Measurements from ENCODE around the gene SCN8A. TPM values are rescaled to one million over a fixed set of nuclear protein-coding genes. Genes with fewer than 3 reads are reported as not detected.
A peak's percentile ranks its signal among the peaks of the same experiment; 100 is the strongest.

The SCN8A gene
- total RNA-seq, 1 donor from 2014 or later = 2.7 TPM

DNA sequence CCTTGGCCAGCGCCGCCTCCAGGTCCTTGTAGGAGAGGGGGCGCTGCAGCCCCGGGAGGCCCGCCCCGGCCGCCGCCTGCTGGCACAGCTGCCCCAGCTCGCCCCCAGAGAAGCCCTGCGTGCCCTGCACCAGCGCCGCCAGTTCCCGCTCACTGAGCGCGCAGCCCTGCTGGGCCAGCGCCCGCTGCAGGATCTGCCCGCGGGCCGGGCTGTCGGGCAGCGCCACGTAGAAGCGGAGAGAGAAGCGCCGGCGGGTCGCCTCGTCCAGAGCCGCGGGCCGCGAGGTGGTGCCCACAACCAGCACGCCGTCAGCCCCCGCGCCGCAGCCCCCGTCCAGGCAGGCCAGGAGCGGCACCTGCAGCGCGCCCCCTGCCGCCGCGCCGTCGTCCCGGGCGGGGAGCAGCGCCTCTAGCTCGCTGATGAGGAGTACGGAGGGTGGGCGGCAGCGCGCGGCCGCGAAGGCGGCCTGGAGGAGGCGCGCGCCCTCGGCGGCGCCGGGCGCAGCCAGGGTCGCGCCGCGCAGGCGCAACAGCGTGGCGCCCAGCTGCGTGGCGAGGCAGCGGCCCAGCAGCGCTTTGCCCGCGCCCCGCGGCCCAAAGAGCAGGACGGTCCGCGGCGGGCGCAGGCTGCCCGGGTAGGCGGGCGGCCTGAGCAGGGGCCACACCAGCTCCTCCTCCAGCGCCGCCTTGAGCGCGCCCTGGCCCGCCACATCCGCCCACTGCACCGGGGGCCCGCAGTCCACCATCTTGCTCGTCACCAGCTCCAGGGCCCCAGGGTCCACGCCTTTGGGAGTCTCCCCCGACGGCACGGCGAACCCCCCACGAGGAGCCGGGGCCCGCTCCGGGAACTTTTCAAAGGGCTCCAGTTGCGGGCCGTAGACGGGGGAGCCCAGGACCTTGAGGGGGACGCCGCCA, 229.8 kb downstream of the SCN8A start:
- H3K9me3 Mint-ChIP-seq = no peaks in the 10 kb centered on the region
- peaks cover 3% of the 10 kb centered on the region for H3K27me3 Mint-ChIP-seq (ENCODE audit: low read depth)
- peak overlapping the region; percentile 43 for H3K4me3 Mint-ChIP-seq
- TF ChIP-seq, protein P1, sequence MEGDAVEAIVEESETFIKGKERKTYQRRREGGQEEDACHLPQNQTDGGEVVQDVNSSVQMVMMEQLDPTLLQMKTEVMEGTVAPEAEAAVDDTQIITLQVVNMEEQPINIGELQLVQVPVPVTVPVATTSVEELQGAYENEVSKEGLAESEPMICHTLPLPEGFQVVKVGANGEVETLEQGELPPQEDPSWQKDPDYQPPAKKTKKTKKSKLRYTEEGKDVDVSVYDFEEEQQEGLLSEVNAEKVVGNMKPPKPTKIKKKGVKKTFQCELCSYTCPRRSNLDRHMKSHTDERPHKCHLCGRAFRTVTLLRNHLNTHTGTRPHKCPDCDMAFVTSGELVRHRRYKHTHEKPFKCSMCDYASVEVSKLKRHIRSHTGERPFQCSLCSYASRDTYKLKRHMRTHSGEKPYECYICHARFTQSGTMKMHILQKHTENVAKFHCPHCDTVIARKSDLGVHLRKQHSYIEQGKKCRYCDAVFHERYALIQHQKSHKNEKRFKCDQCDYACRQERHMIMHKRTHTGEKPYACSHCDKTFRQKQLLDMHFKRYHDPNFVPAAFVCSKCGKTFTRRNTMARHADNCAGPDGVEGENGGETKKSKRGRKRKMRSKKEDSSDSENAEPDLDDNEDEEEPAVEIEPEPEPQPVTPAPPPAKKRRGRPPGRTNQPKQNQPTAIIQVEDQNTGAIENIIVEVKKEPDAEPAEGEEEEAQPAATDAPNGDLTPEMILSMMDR (IDR thresholded peaks at IDR 0.05; ENCODE audit: unreplicated experiment) = no peak
- peaks cover 21% of the 10 kb centered on the region for H3K4me1 Mint-ChIP-seq
- no peak overlapping the region for H3K27ac Mint-ChIP-seq
- no peaks in the 10 kb centered on the region for H3K36me3 Mint-ChIP-seq
- DNase-seq (ENCODE audit: low spot score in 2 of 2, unreplicated experiment in 2 of 2) = peak; percentile 66 to 81

- Mint-ChIP-seq H3K36me3 (no peaks in the 10 kb centered on the region), H3K27ac (no peak overlapping the region), H3K9me3 (no peaks in the 10 kb centered on the region), H3K4me3 (peak overlapping the region; percentile 65), H3K4me1 (peaks cover 21% of the 10 kb centered on the region), H3K27me3 (ENCODE audit: low read depth) (no peaks in the 10 kb centered on the region)
- TF ChIP-seq, protein P1 (IDR thresholded peaks at IDR 0.05; ENCODE audit: unreplicated experiment) = no peak
- no peak for DNase-seq (ENCODE audit: low spot score in 2 of 2, unreplicated experiment in 2 of 2)
Observed at GRCh38 chr12:51821440-51822260, 230.6 kb downstream of the SCN8A start.

GRCh38 chr12:51822261-51822616, 231.2 kb downstream of the SCN8A start:
- H3K36me3 Mint-ChIP-seq = no peaks in the 10 kb centered on the region
- TF ChIP-seq, protein P1 (IDR thresholded peaks at IDR 0.05; ENCODE audit: unreplicated experiment) = no peak
- no peaks in the 10 kb centered on the region for H3K9me3 Mint-ChIP-seq
- peak overlapping the region; percentile 65 for H3K4me3 Mint-ChIP-seq
- no peak for DNase-seq (ENCODE audit: low spot score in 2 of 2, unreplicated experiment in 2 of 2)
- no peaks in the 10 kb centered on the region for H3K27me3 Mint-ChIP-seq (ENCODE audit: low read depth)
- H3K27ac Mint-ChIP-seq = no peak overlapping the region
- peaks cover 19% of the 10 kb centered on the region for H3K4me1 Mint-ChIP-seq

- H3K27me3 Mint-ChIP-seq (ENCODE audit: low read depth) = no peaks in the 10 kb centered on the region
- no peaks in the 10 kb centered on the region for H3K9me3 Mint-ChIP-seq
- H3K36me3 Mint-ChIP-seq = no peaks in the 10 kb centered on the region
- TF ChIP-seq, protein P1 (IDR thresholded peaks at IDR 0.05; ENCODE audit: unreplicated experiment) = no peak
- H3K4me3 Mint-ChIP-seq = peak overlapping the region; percentile 65
- no peak for DNase-seq (ENCODE audit: low spot score in 2 of 2, unreplicated experiment in 2 of 2)
- peaks cover 17% of the 10 kb centered on the region for H3K4me1 Mint-ChIP-seq
- no peak overlapping the region for H3K27ac Mint-ChIP-seq
Observed at GRCh38 chr12:51822956-51823355, 231.9 kb downstream of the SCN8A start.

DNA sequence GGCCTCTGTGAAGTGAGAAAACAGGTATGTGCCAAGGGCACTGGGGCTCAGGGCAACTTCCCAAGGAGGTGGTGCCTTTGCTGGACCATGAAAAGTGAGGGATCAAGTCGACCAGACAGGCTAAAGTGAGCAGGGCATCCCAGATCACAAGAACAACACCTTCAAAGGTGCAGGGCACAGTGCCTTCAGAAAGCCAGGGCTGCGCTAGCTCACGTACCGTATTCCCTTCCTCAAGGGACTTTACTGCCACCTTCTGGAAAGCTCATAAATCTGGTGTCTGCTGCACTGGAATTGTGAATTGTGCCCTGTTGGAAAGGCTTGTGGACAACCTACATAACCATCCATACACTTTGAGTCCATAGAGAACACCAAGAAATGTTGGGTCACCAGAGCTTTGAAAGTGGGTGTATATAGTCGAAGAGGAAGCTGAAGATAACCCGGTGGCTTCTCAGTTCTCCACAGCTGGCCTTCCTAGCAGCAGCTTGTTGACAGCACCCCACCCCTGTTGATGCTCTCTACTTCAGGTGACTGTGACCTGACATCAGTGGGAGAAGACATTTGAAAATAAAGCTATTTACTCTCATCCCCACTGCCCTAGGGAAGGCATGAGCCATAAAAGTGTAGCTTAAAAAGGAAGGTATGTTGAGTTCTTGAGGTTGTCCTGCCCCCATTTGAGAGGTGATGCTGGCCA, 233.0 kb downstream of the SCN8A start:
- H3K4me3 Mint-ChIP-seq = no peak overlapping the region
- H3K27me3 Mint-ChIP-seq (ENCODE audit: low read depth) = no peaks in the 10 kb centered on the region
- no peaks in the 10 kb centered on the region for H3K36me3 Mint-ChIP-seq
- no peak overlapping the region for H3K27ac Mint-ChIP-seq
- TF ChIP-seq, protein P1 (IDR thresholded peaks at IDR 0.05; ENCODE audit: unreplicated experiment) = no peak
- no peak for DNase-seq (ENCODE audit: low spot score in 2 of 2, unreplicated experiment in 2 of 2)
- H3K9me3 Mint-ChIP-seq = no peaks in the 10 kb centered on the region
- H3K4me1 Mint-ChIP-seq = peaks cover 18% of the 10 kb centered on the region
